ENCODE measurements around the gene SLF2.

DNA sequence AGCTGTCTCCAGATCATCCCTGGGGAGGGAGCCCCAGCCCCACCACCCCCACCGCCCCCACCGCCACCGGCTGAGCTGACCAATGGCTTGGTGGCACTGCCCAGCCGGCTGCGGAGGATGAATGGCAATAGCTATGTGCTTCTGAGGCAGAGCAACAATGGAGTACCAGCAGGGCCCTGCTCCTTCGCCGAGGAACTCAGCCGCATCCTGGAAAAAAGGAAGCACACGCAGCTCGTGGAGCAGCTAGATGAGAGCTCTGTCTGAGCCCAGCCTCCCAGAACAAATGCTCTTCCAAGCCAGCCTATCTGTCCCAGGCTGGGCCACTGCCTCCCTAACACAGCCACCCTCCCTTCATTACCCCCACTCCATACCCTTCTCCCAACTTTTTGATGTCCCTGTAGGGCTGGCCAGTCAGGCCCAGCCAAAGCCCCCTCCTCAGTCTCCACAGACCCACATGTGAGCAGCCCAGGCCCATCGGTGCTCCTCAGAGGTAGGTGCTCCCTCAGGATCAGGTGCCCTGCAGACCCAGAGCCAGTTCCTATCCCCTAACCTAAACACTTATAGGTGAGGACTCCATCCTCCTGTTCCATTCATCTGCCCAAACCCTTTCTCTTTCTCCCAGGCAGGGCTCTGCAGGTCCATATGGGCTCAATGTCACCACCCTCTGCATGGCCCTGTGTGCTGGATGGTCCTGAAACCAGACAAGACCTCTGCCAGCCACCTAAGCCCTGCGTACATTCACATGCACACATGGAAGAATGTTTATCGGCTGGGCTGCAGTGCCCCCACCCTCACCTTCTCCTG, 71.3 kb downstream of the SLF2 start:
- TF ChIP-seq PPARA (CRISPR knock-in tag; IDR thresholded peaks at IDR 0.05; ENCODE audit: borderline replicate concordance) (no peak), RARB (CRISPR knock-in tag; IDR thresholded peaks at IDR 0.05) (no peak), TCF4 (CRISPR knock-in tag; IDR thresholded peaks at IDR 0.05; ENCODE audit: borderline replicate concordance) (no peak), ARNTL (CRISPR knock-in tag; IDR thresholded peaks at IDR 0.05; ENCODE audit: borderline replicate concordance, low read depth) (no peak), ESRRG (CRISPR knock-in tag; IDR thresholded peaks at IDR 0.05) (no peak), CSDC2 (CRISPR knock-in tag; IDR thresholded peaks at IDR 0.05) (no peak), GLIS3 (CRISPR knock-in tag; IDR thresholded peaks at IDR 0.05) (no peak), ZNF8 (CRISPR knock-in tag; IDR thresholded peaks at IDR 0.05) (no peak), ZNF565 (CRISPR knock-in tag; conservative IDR thresholded peaks at IDR 0.05; ENCODE audit: low read depth) (no peak), ISL1 (CRISPR knock-in tag; IDR thresholded peaks at IDR 0.05) (no peak), SNAI2 (CRISPR knock-in tag; IDR thresholded peaks at IDR 0.05) (no peak)
- TF ChIP-seq, protein P1, sequence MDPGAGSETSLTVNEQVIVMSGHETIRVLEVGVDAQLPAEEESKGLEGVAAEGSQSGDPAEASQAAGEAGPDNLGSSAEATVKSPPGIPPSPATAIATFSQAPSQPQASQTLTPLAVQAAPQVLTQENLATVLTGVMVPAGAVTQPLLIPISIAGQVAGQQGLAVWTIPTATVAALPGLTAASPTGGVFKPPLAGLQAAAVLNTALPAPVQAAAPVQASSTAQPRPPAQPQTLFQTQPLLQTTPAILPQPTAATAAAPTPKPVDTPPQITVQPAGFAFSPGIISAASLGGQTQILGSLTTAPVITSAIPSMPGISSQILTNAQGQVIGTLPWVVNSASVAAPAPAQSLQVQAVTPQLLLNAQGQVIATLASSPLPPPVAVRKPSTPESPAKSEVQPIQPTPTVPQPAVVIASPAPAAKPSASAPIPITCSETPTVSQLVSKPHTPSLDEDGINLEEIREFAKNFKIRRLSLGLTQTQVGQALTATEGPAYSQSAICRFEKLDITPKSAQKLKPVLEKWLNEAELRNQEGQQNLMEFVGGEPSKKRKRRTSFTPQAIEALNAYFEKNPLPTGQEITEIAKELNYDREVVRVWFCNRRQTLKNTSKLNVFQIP (CRISPR knock-in tag; IDR thresholded peaks at IDR 0.05; ENCODE audit: borderline replicate concordance, low read depth), result no peak
- TF ChIP-seq, protein P2, sequence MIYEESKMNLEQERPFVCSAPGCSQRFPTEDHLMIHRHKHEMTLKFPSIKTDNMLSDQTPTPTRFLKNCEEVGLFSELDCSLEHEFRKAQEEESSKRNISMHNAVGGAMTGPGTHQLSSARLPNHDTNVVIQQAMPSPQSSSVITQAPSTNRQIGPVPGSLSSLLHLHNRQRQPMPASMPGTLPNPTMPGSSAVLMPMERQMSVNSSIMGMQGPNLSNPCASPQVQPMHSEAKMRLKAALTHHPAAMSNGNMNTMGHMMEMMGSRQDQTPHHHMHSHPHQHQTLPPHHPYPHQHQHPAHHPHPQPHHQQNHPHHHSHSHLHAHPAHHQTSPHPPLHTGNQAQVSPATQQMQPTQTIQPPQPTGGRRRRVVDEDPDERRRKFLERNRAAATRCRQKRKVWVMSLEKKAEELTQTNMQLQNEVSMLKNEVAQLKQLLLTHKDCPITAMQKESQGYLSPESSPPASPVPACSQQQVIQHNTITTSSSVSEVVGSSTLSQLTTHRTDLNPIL (CRISPR knock-in tag; IDR thresholded peaks at IDR 0.05; ENCODE audit: low read depth), result no peak
- TF ChIP-seq, protein P3, sequence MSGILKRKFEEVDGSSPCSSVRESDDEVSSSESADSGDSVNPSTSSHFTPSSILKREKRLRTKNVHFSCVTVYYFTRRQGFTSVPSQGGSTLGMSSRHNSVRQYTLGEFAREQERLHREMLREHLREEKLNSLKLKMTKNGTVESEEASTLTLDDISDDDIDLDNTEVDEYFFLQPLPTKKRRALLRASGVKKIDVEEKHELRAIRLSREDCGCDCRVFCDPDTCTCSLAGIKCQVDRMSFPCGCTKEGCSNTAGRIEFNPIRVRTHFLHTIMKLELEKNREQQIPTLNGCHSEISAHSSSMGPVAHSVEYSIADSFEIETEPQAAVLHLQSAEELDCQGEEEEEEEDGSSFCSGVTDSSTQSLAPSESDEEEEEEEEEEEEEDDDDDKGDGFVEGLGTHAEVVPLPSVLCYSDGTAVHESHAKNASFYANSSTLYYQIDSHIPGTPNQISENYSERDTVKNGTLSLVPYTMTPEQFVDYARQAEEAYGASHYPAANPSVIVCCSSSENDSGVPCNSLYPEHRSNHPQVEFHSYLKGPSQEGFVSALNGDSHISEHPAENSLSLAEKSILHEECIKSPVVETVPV (CRISPR knock-in tag; IDR thresholded peaks at IDR 0.05), result no peak
